Activated T-helper 1 cell treated with anti-CD3 and anti-CD28 coated beads, Interleukin-12 subunit alpha, Interleukin-12 subunit beta, Interleukin-2, Interleukin-4 antibody, amounts not matched to agents 30 ng/mL and 10 ng/mL and 1 ng/mL, durations not matched to agents 14 hours and 24 hours and 36 hours (primary cell): ENCODE results near the gene CNGA1. TPM values are rescaled to one million over a fixed set of nuclear protein-coding genes. Genes with fewer than 3 reads are reported as not detected.
"Not testable (repeated sequence)": the region's sequence is repeated elsewhere in the genome, so short reads cannot be mapped to it uniquely, and the experiment has no call there.

Source experiments
- DNase-seq: peaks from one replicate; pipeline ENCODE4 v3.0.0; 2021; ENCODE audit warnings: low spot score
- H3K27ac Mint-ChIP-seq: one replicate; pipeline ENCODE4 v1.8.0; 2021; ENCODE audit warnings: mild to moderate bottlenecking, mixed read lengths
- H3K27me3 Mint-ChIP-seq: one replicate; pipeline ENCODE4 v1.8.0; 2022; ENCODE audit warnings: mild to moderate bottlenecking, moderate library complexity, mixed read lengths; ENCODE audit not compliant: insufficient read depth
- H3K36me3 Mint-ChIP-seq: one replicate; pipeline ENCODE4 v1.8.0; 2021; ENCODE audit warnings: low read depth, mixed read lengths
- H3K4me1 Mint-ChIP-seq: one replicate; pipeline ENCODE4 v1.8.0; 2021; ENCODE audit warnings: low read depth, mixed read lengths
- H3K4me3 Mint-ChIP-seq: one replicate; pipeline ENCODE4 v1.8.0; 2021; ENCODE audit warnings: mild to moderate bottlenecking, moderate library complexity, mixed read lengths
- H3K9me3 Mint-ChIP-seq: one replicate; pipeline ENCODE4 v1.8.0; 2021; ENCODE audit warnings: mixed read lengths
- intact Hi-C: fragments of 100-400 bp; cut with micrococcal nuclease; formaldehyde crosslinking; loops from one replicate; pipeline ENCODE4 v1.15.1; 2024
- total RNA-seq: library from RNA; stranded (reverse); gene quantifications from 2 replicates; pipeline ENCODE4 v1.2.3, GENCODE V29; 2022

The CNGA1 gene
- total RNA-seq, 1 donor from 2014 or later, result not detected

GRCh38 chr4:47936336-47936735 lies 80.1 kb downstream of the CNGA1 start:
- Mint-ChIP-seq H3K36me3 (no peaks in the 10 kb centered on the region), H3K4me3 (no peak overlapping the region), H3K27ac (no peak overlapping the region), H3K27me3 (peaks cover 5% of the 10 kb centered on the region), H3K4me1 (no peaks in the 10 kb centered on the region), H3K9me3 (no peaks in the 10 kb centered on the region)
- no peak for DNase-seq
- intact Hi-C loops, result no loop called here

GRCh38 chr4:47933840-47934239 lies 82.6 kb downstream of the CNGA1 start:
- H3K36me3 Mint-ChIP-seq, result no peaks in the 10 kb centered on the region
- H3K4me3 Mint-ChIP-seq, result no peak overlapping the region
- H3K9me3 Mint-ChIP-seq, result no peaks in the 10 kb centered on the region
- intact Hi-C loops, result loop anchor here (1.0 to 5.0 kb wide), 5 partner anchors 95 to 265 kb away; partner anchors contain the start of gene CORIN
- H3K27me3 Mint-ChIP-seq, result peaks cover 6% of the 10 kb centered on the region
- H3K4me1 Mint-ChIP-seq, result no peaks in the 10 kb centered on the region
- no peak for DNase-seq
- H3K27ac Mint-ChIP-seq, result no peak overlapping the region

GRCh38 chr4:47930971-47931804 lies 85.3 kb downstream of the CNGA1 start:
- intact Hi-C loops, result loop anchor here (5.0 kb wide), 1 partner anchor 224 kb away; no protein-coding TSS in a partner anchor
- no peak overlapping the region for H3K4me3 Mint-ChIP-seq
- H3K9me3 Mint-ChIP-seq, result no peaks in the 10 kb centered on the region
- DNase-seq, result no peak
- peaks cover 20% of the 10 kb centered on the region for H3K27me3 Mint-ChIP-seq
- no peak overlapping the region for H3K27ac Mint-ChIP-seq
- H3K4me1 Mint-ChIP-seq, result peaks cover 8% of the 10 kb centered on the region
- H3K36me3 Mint-ChIP-seq, result no peaks in the 10 kb centered on the region

- intact Hi-C loops, result loop anchor here (5.0 kb wide), 1 partner anchor 222 kb away; no protein-coding TSS in a partner anchor
- no peaks in the 10 kb centered on the region for H3K9me3 Mint-ChIP-seq
- DNase-seq, result no peak
- peaks cover 18% of the 10 kb centered on the region for H3K27me3 Mint-ChIP-seq
- H3K4me3 Mint-ChIP-seq, result no peak overlapping the region
- no peak overlapping the region for H3K27ac Mint-ChIP-seq
- no peaks in the 10 kb centered on the region for H3K36me3 Mint-ChIP-seq
- peaks cover 8% of the 10 kb centered on the region for H3K4me1 Mint-ChIP-seq
Measured at GRCh38 chr4:47929682-47930201, 86.7 kb downstream of the CNGA1 start.

- no peak overlapping the region for H3K27ac Mint-ChIP-seq
- DNase-seq, result peak; percentile 26
- H3K36me3 Mint-ChIP-seq, result no peaks in the 10 kb centered on the region
- H3K4me3 Mint-ChIP-seq, result no peak overlapping the region
- intact Hi-C loops, result loop anchor here (2.0 kb wide), 1 partner anchor 160 kb away; no protein-coding TSS in a partner anchor
- H3K27me3 Mint-ChIP-seq, result peaks cover 24% of the 10 kb centered on the region
- H3K4me1 Mint-ChIP-seq, result peaks cover 8% of the 10 kb centered on the region
- H3K9me3 Mint-ChIP-seq, result no peaks in the 10 kb centered on the region
Measured at GRCh38 chr4:47926667-47927258, 89.7 kb downstream of the CNGA1 start.

- H3K4me1 Mint-ChIP-seq, H3K9me3 Mint-ChIP-seq, H3K4me3 Mint-ChIP-seq, DNase-seq, intact Hi-C loops, H3K36me3 Mint-ChIP-seq, H3K27ac Mint-ChIP-seq: not testable (repeated sequence)
- peaks cover 29% of the 10 kb centered on the region for H3K27me3 Mint-ChIP-seq
Measured at GRCh38 chr4:47923261-47923608, 93.2 kb downstream of the CNGA1 start.

GRCh38 chr4:47922436-47923260 lies 93.8 kb downstream of the CNGA1 start:
- H3K9me3 Mint-ChIP-seq, H3K36me3 Mint-ChIP-seq, H3K27ac Mint-ChIP-seq, H3K4me1 Mint-ChIP-seq, DNase-seq, H3K4me3 Mint-ChIP-seq, intact Hi-C loops: not testable (repeated sequence)
- H3K27me3 Mint-ChIP-seq, result peaks cover 26% of the 10 kb centered on the region

GRCh38 chr4:47917163-47917562 lies 99.3 kb downstream of the CNGA1 start:
- not testable (repeated sequence) for DNase-seq, H3K9me3 Mint-ChIP-seq, H3K4me3 Mint-ChIP-seq, H3K27ac Mint-ChIP-seq
- peaks cover 18% of the 10 kb centered on the region for H3K4me1 Mint-ChIP-seq
- intact Hi-C loops, result loop anchor here (5.0 to 10.0 kb wide), 2 partner anchors 435 to 868 kb away; partner anchors contain the start of gene FRYL
- peaks cover 13% of the 10 kb centered on the region for H3K36me3 Mint-ChIP-seq
- H3K27me3 Mint-ChIP-seq, result peaks cover 13% of the 10 kb centered on the region

- intact Hi-C loops, result loop anchor here (2.0 to 10.0 kb wide), 4 partner anchors 101 to 869 kb away; partner anchors contain the start of genes CNGA1, FRYL and NIPAL1
- Mint-ChIP-seq H3K27me3 (peaks cover 7% of the 10 kb centered on the region), H3K27ac (peak overlapping the region; percentile 95), H3K36me3 (peaks cover 19% of the 10 kb centered on the region), H3K4me3 (peak overlapping the region; percentile 90), H3K9me3 (peaks cover 6% of the 10 kb centered on the region), H3K4me1 (peaks cover 30% of the 10 kb centered on the region)
- DNase-seq, result no peak
Measured at GRCh38 chr4:47915378-47915777, 101.1 kb downstream of the CNGA1 start.

- peaks cover 19% of the 10 kb centered on the region for H3K36me3 Mint-ChIP-seq
- no peak for DNase-seq
- H3K9me3 Mint-ChIP-seq, result peaks cover 6% of the 10 kb centered on the region
- H3K4me3 Mint-ChIP-seq, result peak overlapping the region; percentile 90
- H3K4me1 Mint-ChIP-seq, result peaks cover 31% of the 10 kb centered on the region
- peak overlapping the region; percentile 95 for H3K27ac Mint-ChIP-seq
- intact Hi-C loops, result loop anchor here (1.0 to 10.0 kb wide), 14 partner anchors 41 to 917 kb away; partner anchors contain the start of genes CNGA1, COMMD8, CORIN and FRYL
- H3K27me3 Mint-ChIP-seq, result peaks cover 2% of the 10 kb centered on the region
Measured at GRCh38 chr4:47914926-47915237, 101.6 kb downstream of the CNGA1 start.

GRCh38 chr4:47914220-47914925 lies 102.1 kb downstream of the CNGA1 start, which contains the start of gene NFXL1:
NFXL1 (minus strand) TSS chr4:47914583; CDS start chr4:47914203, 380 bp downstream.
- Mint-ChIP-seq H3K4me3 (peak within 1 kb of the TSS; percentile 90), H3K36me3 (peaks cover 18% of the 10 kb centered on the region), H3K9me3 (peaks cover 6% of the 10 kb centered on the region), H3K4me1 (peaks cover 31% of the 10 kb centered on the region), H3K27me3 (no peaks in the 10 kb centered on the region), H3K27ac (peak within 1 kb of the TSS; percentile 95)
- intact Hi-C loops, result loop anchor here (1.0 to 10.0 kb wide), 13 partner anchors 40 to 918 kb away; partner anchors contain the start of genes CNGA1, COMMD8, CORIN and FRYL
- peak; percentile 94 for DNase-seq

GRCh38 chr4:47913861-47914219 lies 102.6 kb downstream of the CNGA1 start:
- Mint-ChIP-seq H3K9me3 (peaks cover 6% of the 10 kb centered on the region), H3K36me3 (peaks cover 18% of the 10 kb centered on the region), H3K27me3 (no peaks in the 10 kb centered on the region), H3K4me1 (peaks cover 31% of the 10 kb centered on the region), H3K4me3 (peak overlapping the region; percentile 90), H3K27ac (peak overlapping the region; percentile 95)
- intact Hi-C loops, result loop anchor here (1.0 to 10.0 kb wide), 13 partner anchors 40 to 918 kb away; partner anchors contain the start of genes CNGA1, COMMD8, CORIN and FRYL
- peak; percentile 13 for DNase-seq
